MCF 10A (cell line): Measurements from ENCODE around the gene RARS1. TPM values are rescaled to one million over a fixed set of nuclear protein-coding genes. Genes with fewer than 3 reads are reported as not detected.

ENCODE experiments used
- BruUV-seq: library from RNA; stranded (reverse); fragments of 400-500 nt; replicated peaks from 2 replicates; lab custom pipeline; 2021; lab: Mats Ljungman, UMichigan
- CTCF ChIA-PET: fragments of 300-600 bp; sonication (Branson Sonifier 250); formaldehyde crosslinking; extraction: SDS; loops from one replicate; lab custom pipeline; 2021; ENCODE audit warnings: antibody characterized with exemption, inconsistent platforms; lab: Yijun Ruan, JAX
- POLR2A ChIA-PET: fragments of 300-600, 350-650 bp; sonication (Branson Sonifier 250); formaldehyde crosslinking; extraction: SDS; loops from one replicate; lab custom pipeline; 2020; ENCODE audit warnings: antibody characterized with exemption, inconsistent platforms; lab: Yijun Ruan, JAX
- DNase-seq: peaks from one replicate; pipeline ENCODE4 v3.0.0-alpha.2; 2018; ENCODE audit not compliant: unreplicated experiment
- H3K27ac Mint-ChIP-seq: one replicate; pipeline ENCODE4 v1.8.0; 2022; ENCODE audit warnings: mild to moderate bottlenecking, low read depth, mixed read lengths; ENCODE audit not compliant: unreplicated experiment
- H3K27me3 Mint-ChIP-seq: one replicate; pipeline ENCODE4 v1.8.0; 2022; ENCODE audit warnings: mixed read lengths; ENCODE audit not compliant: insufficient read depth, unreplicated experiment
- H3K36me3 Mint-ChIP-seq: one replicate; pipeline ENCODE4 v1.8.0; 2022; ENCODE audit warnings: mild to moderate bottlenecking, moderate library complexity, mixed read lengths; ENCODE audit not compliant: insufficient read depth, unreplicated experiment
- H3K4me1 Mint-ChIP-seq: one replicate; pipeline ENCODE4 v1.8.0; 2022; ENCODE audit warnings: mixed read lengths; ENCODE audit not compliant: insufficient read depth, unreplicated experiment
- H3K4me3 Mint-ChIP-seq: one replicate; pipeline ENCODE4 v1.8.0; 2022; ENCODE audit warnings: mild to moderate bottlenecking, moderate library complexity, mixed read lengths; ENCODE audit not compliant: unreplicated experiment
- H3K9me3 Mint-ChIP-seq: one replicate; pipeline ENCODE4 v1.8.0; 2022; ENCODE audit warnings: mixed read lengths; ENCODE audit not compliant: unreplicated experiment
- intact Hi-C: fragments of 100-400 bp; cut with micrococcal nuclease; formaldehyde crosslinking; loops from 2 replicates; pipeline ENCODE4 v1.14.1; 2022
- total RNA-seq: library from RNA; stranded (reverse); gene quantifications from 2 replicates; pipeline ENCODE4 v1.2.3, GENCODE V29; 2022
- TF ChIP-seq, protein P1 (sequence below): fragments of 200-600 bp; IDR thresholded peaks from one replicate; pipeline ENCODE4 v1.8.0; 2022; ENCODE audit warnings: antibody characterized with exemption, mild to moderate bottlenecking; ENCODE audit not compliant: unreplicated experiment

RARS1 gene
- total RNA-seq, 1 experiment from 2014 or later: 127 TPM

DNA sequence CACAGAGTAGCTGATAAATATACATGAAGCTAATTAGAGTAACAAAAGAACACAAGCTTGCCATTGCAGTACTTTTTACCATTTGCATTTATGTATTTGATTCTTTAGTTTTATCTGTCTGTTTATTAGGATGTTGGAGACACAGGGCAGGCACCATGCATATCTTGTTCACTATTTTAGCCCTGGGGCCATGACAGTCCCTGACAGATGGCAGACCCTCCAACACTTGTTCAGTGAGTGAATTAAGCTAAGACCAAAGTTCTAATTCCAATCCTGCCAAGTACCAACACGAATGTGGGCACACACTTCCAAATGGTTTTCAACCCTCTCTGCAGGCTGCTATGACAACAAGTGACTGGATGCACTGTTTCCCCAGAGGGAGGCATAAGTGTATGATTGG, 12.0 kb upstream of the RARS1 start:
- DNase-seq: no peak
- ChIA-PET POLR2A (interaction anchor here (0.9 kb wide), 1 partner anchor 14 kb away, joined by 3 read pairs; no protein-coding TSS in a partner anchor), CTCF (interaction anchor here (0.8 kb wide), 1 partner anchor 12 kb away, joined by 6 read pairs; the partner anchor contains the start of gene RARS1)
- no peaks in the 10 kb centered on the region for H3K9me3 Mint-ChIP-seq
- H3K27ac Mint-ChIP-seq: no peak overlapping the region
- peaks cover 16% of the 10 kb centered on the region for H3K36me3 Mint-ChIP-seq
- H3K4me3 Mint-ChIP-seq: no peak overlapping the region
- H3K27me3 Mint-ChIP-seq: no peaks in the 10 kb centered on the region
- intact Hi-C loops: loop anchor here (5.0 kb wide), 2 partner anchors 473 to 828 kb away; partner anchors contain the start of gene SLIT3
- TF ChIP-seq, protein P1, sequence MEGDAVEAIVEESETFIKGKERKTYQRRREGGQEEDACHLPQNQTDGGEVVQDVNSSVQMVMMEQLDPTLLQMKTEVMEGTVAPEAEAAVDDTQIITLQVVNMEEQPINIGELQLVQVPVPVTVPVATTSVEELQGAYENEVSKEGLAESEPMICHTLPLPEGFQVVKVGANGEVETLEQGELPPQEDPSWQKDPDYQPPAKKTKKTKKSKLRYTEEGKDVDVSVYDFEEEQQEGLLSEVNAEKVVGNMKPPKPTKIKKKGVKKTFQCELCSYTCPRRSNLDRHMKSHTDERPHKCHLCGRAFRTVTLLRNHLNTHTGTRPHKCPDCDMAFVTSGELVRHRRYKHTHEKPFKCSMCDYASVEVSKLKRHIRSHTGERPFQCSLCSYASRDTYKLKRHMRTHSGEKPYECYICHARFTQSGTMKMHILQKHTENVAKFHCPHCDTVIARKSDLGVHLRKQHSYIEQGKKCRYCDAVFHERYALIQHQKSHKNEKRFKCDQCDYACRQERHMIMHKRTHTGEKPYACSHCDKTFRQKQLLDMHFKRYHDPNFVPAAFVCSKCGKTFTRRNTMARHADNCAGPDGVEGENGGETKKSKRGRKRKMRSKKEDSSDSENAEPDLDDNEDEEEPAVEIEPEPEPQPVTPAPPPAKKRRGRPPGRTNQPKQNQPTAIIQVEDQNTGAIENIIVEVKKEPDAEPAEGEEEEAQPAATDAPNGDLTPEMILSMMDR: no peak
- H3K4me1 Mint-ChIP-seq: peaks cover 15% of the 10 kb centered on the region
- BruUV-seq: no TSS peak

DNA sequence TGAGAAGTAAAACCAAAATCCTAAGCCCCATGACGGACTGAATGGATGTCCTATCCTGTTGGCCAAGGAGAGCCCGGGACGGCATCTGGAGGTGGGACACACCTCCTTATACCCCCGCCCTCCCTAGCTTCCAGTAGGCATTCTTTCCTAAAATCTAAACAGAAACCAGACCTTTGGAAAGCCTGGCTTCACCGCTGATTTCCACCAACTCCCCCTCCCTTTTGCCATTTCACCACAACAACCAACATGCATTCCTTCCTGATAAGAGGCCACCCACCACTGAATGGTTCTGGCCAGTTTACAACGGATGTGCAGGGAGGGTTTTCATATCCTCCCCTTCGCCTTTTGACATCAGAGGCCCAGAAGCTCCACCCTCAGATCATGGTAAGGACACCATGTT, 9.2 kb upstream of the RARS1 start:
- Mint-ChIP-seq H3K4me3 (no peak overlapping the region), H3K36me3 (peaks cover 5% of the 10 kb centered on the region), H3K4me1 (peaks cover 10% of the 10 kb centered on the region), H3K27ac (no peak overlapping the region), H3K9me3 (no peaks in the 10 kb centered on the region), H3K27me3 (no peaks in the 10 kb centered on the region)
- DNase-seq: no peak
- no TSS peak for BruUV-seq
- TF ChIP-seq, protein P1: no peak
- ChIA-PET CTCF (interaction anchor here (0.7 to 1.8 kb wide), 3 partner anchors 9 to 207 kb away, joined by 3 to 11 read pairs (median 4); partner anchors contain the start of gene RARS1), POLR2A (interaction anchor here (1.6 kb wide), 1 partner anchor 8 kb away, joined by 7 read pairs; no protein-coding TSS in a partner anchor)
- intact Hi-C loops: no loop called here

DNA sequence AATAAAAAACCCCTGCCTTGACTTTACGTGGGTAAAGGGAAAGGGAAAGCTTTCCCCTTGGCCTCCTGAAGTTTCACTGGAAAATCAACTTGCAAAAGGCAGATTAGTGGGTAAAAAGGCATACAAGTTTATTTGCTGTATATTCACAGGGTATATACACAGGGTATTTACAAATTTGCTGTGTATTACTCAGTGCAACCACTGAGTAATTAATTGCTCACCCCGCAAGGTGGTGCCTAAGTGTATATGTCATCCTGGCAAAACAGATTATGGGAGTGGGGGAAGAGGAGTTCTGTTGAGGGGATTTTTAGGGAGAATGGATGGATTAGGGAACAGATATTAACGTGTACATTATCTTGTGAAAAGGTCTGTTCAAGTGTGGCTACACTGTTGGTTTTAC, 7.1 kb upstream of the RARS1 start:
- H3K27me3 Mint-ChIP-seq: no peaks in the 10 kb centered on the region
- intact Hi-C loops: no loop called here
- TF ChIP-seq, protein P1: no peak
- no peaks in the 10 kb centered on the region for H3K36me3 Mint-ChIP-seq
- POLR2A ChIA-PET: no interaction called here
- CTCF ChIA-PET: interaction anchor here (1.0 kb wide), 1 partner anchor 210 kb away, joined by 3 read pairs; no protein-coding TSS in a partner anchor
- BruUV-seq: no TSS peak
- DNase-seq: no peak
- H3K9me3 Mint-ChIP-seq: no peaks in the 10 kb centered on the region
- H3K4me3 Mint-ChIP-seq: no peak overlapping the region
- no peak overlapping the region for H3K27ac Mint-ChIP-seq
- no peaks in the 10 kb centered on the region for H3K4me1 Mint-ChIP-seq

DNA sequence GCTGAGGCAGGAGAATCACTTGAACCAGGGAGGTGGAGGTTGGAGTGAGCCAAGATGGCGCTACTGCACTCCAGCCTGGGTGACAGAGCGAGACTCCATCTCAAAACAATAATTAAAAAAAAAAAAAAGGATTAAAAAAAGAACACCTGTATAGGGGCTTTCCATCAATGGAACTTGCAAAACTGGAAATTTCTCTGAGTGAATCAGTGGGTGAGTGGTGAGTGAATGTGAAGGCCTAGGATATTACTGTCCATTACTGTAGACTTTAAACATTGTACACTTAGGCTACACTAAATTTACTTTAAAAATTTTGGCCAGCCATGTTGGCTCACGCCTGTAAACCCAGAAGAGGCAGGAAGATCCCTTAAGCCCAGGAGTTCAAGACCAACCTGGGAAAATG, 5.7 kb upstream of the RARS1 start:
- no peak overlapping the region for H3K4me3 Mint-ChIP-seq
- no TSS peak for BruUV-seq
- H3K4me1 Mint-ChIP-seq: peaks cover 8% of the 10 kb centered on the region
- intact Hi-C loops: no loop called here
- DNase-seq: no peak
- ChIA-PET CTCF (no interaction called here), POLR2A (interaction anchor here (0.8 kb wide), 1 partner anchor 25 kb away, joined by 3 read pairs; no protein-coding TSS in a partner anchor)
- H3K27ac Mint-ChIP-seq: no peak overlapping the region
- H3K9me3 Mint-ChIP-seq: no peaks in the 10 kb centered on the region
- TF ChIP-seq, protein P1: no peak
- no peaks in the 10 kb centered on the region for H3K36me3 Mint-ChIP-seq
- no peaks in the 10 kb centered on the region for H3K27me3 Mint-ChIP-seq
